DMS114 treated with DMSO at 0.1 percent for 48 hours (cell line): ENCODE measurements around the gene CPE.
A peak's percentile ranks its signal among the peaks of the same experiment; 100 is the strongest.
"Not testable (repeated sequence)": the region's sequence is repeated elsewhere in the genome, so short reads cannot be mapped to it uniquely, and the experiment has no call there.

Experiments
- DNase-seq: peaks from one replicate; lab custom pipeline; 2025; ENCODE audit not compliant: unreplicated experiment; lab: John Stamatoyannopoulos, UW

Gene CPE

DNA sequence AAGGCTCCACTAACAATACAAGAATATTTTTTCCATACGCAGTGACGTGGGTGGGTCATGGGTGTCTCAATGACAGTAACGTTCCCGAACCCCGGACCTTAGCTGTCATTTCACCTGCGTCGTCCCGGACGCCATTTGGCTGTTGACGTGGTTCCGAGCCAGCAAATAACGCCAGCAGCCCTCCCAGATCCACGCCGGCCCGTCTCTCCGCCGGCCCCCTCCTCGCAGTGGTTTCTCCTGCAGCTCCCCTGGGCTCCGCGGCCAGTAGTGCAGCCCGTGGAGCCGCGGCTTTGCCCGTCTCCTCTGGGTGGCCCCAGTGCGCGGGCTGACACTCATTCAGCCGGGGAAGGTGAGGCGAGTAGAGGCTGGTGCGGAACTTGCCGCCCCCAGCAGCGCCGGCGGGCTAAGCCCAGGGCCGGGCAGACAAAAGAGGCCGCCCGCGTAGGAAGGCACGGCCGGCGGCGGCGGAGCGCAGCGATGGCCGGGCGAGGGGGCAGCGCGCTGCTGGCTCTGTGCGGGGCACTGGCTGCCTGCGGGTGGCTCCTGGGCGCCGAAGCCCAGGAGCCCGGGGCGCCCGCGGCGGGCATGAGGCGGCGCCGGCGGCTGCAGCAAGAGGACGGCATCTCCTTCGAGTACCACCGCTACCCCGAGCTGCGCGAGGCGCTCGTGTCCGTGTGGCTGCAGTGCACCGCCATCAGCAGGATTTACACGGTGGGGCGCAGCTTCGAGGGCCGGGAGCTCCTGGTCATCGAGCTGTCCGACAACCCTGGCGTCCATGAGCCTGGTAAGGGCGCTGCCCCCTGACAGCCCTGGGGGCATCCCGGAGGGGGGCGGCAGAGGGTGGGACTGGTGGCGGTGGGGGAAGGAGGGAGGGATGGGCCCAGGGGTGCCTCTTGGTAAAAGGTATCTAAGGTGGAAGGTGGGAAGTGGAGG lies at the start of gene CPE:
Gene CPE (plus strand): TSS at position 264 of the 933 bp plus-strand sequence. CDS start 214 bp downstream, at position 478.
- peak; percentile 67 for DNase-seq

DNA sequence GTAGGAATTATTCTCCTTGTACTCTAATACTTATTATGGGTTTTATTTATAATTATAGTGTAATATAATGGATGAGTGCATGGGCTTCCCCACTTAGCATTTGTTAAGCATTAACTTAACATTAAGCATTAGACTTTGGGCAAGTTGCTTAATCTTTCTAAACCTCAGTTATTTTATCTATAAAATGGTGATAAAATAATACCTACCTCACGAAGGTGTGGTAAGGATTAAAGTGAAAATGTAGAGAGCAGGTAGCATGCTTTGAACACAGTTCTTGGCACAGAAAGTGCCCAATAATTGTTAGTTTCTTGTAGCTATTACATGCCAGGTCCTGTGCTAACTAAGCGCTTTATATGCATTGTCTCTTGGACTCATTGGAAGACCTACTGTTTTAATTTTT lies 48.7 kb upstream of the CPE start:
- no peak for DNase-seq

DNA sequence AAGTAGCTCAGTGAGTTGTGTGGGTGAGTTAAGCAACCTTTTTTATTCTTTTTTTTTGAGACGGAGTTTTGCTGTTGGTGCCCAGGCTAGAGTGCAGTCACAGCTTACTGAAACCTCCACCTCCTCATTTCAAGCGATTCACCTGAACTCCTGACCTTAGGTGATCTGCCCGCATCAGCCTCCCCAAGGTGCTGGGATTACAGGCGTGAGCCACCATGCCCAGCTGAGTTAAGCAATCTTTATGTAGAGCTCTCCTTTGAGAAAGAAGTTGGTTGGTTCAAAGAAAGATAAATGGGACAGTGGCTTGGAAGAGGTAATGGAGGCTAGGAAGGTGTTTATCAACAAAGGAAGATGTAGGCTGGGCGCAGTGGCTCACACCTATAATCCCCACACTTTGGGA lies 48.1 kb upstream of the CPE start:
- DNase-seq: no peak

DNA sequence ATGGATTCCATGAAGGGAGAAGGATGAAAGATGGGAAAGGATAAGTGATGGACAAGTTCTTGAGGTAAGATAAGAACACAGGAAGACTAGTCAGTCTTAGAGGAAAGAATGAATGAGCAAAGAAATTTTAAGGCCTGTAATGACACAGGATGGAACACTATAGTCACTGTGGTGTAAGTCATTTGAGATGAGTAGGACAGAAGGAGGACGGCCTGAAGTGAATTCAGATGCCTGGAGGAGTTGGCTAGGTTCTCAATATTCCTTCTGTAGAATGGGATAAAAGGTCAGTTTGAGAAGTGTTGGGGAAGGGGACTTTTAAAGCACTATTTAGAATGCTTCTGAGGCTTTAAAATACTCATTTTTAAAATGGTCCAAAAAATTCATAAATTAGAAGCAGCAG lies 47.4 kb upstream of the CPE start:
- no peak for DNase-seq

DNA sequence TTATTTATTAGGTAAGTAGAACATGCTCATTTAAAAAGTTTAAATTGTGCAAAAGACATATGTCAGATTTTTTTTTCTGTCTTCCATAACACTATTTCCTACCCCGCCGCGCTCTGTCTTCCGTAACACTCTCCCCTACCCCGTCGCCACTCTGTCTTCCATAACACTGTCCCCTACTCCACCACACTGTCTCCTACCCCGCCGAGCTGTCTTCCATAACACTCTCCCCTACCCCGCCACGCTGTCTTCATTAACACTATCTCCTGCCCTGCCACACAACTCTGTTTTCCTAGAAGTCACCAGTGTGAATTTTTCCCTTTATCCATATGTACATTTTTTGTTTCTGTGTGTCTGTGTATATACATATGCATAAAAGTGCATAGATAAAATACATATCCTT lies 47.0 kb upstream of the CPE start:
- DNase-seq: no peak

DNA sequence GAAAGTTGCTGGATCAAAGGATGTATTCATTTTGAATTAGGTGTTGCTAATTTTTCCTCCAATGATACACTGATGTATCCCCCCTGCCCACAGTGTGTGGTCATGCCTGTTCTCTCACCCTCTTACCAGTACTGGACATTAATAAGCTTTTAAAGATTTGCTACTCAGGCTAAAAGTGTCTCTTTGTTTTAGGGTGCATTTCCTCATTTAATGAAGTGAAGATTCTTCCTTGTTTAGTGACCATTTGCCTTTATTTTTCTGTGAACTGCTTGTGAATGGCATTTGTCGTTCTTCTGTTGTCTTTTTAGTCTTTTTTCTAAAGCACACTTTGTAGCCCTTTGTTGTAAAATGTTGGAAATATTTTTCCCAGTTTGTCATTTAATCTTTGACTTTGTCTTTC lies 46.3 kb upstream of the CPE start:
- no peak for DNase-seq

DNA sequence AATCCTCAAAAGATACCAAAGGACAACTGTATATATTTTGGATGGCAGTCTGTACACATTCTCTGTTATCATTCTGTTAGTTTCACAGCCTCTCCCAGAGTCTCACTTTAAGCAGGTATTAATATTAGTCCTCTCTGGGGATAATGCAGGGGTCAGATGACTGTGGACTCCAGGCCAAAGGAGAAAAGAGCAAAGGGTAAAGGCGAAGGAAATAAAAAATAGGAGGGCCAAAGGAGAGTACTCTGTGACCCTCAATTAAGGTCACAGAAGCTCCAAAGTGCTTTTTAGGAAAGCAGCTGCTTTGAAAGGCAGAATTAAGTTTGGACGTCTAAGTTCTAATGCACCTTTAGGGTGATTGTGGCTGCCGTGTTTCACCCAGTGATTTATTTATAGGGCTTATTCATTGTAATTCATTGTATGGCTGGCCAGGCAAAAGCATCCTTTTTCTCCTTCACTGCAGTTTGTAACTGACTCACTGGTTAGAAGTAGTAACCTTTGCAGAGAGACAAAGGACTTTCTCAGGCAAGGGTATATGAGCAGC lies 43.6 kb upstream of the CPE start:
- DNase-seq: no peak

DNA sequence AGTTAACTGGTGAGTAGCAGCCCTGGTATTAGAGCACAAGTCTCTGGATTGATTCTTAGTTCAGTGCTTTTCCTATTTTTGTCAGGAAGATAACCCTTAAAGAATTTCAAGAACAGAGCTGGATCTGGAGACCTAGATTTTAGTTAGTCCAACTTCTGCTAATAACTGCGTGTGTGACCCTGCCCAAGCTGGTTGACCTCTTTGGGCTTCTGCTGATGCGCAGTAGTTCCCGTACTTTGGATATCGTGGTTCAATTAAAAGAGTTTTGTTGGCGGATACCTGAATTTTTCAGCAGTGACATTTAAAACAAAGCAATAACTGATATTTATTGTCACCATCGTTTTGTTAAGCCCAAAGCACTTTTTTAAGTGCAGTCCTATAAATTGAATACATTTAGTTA lies 42.1 kb upstream of the CPE start:
- no peak for DNase-seq

DNA sequence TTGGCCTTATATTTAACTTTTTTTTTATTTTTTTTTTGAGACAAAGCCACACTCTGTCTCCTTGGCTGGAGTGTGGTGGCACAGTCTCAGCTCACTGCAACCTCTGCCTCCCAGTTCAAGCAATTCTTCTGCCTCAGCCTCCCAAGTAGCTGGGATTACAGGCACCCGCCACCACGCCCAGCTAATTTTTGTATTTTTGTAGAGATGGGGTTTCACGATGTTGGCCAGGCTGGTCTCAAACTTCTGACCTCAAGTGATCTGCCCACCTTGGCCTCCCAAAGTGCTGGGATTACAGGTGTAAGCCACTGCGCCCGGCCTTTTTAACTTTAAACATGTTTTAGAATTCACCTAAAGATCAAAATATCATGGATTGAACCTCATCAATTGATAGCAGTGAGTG lies 36.5 kb upstream of the CPE start:
- DNase-seq: not testable (repeated sequence)

DNA sequence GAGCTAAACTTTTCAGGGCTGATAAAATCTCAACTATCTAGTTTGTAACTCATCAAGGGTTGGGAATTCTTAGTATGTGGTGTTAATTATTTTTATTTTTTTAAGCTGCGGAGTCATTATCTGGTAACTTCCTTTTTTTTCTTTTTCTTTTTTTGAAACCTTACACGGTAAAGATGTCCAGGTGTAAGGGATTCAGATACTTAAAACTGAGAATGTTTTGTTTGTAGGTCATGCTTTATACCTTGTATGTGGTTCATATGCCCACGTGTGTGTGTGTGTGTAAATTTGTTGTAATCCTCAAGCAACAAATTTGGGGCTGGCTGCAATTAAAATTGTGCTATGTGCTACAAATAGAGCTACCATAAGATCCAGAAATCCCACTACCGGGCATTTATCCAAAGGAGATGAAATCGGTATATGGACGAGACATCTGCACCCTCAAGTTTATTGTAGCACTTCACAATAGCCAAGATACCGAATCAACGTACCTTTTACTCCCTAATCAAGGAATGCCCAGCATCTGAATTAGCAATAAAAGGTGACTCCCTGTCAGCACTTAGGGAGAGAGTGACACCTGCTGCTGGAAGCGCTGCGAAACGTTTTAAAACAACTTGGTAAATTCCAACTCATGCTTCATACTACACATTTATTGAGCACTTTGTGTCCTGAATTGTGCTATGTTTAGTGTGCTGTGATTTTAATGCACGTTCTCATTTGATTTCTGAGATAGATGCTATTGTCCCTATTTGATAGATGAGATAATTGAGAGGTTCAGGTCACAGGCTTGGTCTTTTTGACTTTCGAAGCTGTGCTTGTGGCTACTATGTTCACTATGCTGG lies 35.2 kb upstream of the CPE start:
- no peak for DNase-seq

DNA sequence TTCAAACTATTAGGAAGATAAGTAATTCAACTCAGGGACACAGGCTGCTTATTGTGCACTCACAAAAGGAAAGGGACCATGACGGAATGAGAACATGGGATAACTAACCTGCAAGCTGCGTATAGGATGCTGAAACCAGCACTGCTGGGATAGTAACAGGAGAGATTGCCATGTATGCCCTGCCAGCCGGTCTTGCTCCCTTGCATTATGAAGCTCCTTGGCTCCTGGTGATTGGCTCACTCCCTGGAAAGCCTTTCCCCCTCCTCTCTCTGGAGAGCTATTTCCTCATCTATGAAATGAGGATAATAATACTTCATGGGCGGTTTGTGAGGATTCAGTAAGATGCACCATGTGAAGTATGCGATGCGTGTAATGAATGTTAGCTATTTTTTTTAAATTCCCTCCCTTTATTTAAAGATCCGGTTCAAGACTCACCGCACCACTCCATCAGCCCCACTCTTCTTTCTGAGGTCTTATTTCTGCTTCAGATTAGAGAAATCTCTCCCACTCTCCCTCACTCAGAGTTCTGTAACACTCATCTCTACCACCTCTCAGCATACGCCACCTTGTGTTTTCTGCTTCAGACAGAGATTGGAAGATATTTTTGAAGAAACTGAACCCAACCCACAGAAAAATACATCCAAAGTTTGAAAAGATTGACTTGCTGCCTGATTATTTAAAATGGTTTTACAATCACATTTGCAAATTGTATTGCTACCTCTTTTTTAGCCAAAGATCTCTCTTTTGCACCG lies 33.0 kb upstream of the CPE start:
- DNase-seq: peak; percentile 3

DNA sequence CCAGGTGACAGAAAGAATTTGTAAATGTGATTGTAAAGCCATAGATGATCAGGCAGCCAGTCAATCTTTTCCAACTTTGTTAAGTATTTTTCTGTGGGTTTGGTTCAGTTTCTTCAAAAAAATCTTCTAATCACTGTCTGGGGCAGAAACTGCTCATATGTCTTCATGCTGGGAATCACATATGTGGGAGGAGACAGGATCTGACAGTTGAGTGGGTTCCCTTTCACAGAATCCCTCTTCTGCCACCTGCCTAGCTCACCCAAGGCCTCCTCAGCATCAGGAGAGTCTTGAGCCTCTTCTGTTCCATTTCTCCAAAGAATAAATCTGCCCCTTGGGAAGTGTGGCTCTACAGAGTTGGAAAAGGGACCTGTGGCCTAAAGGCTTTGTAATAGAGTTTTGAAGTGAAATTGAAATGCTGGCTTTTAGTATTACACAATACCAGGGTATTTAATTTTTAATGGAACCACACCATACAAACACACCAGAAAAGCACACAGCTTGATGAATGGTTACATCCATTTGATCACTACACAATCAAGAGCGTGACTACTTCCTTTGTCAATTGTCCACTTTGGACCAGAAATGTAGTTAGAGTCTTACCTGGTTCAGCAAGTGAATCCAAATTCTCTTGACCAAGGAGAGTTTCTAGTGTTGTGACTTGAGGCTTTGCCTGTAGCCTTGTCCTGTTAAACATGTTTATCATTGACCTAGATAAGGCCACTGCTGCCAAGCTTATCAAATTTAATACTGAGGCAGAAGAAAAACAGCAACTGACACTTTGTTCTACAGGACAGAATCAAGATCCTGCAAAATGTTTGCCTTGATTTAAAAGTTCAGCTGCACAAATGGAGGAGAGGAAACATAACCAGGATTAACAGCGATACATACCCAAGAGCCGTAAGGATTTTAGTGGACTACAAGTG lies 30.9 kb upstream of the CPE start:
- DNase-seq: no peak

DNA sequence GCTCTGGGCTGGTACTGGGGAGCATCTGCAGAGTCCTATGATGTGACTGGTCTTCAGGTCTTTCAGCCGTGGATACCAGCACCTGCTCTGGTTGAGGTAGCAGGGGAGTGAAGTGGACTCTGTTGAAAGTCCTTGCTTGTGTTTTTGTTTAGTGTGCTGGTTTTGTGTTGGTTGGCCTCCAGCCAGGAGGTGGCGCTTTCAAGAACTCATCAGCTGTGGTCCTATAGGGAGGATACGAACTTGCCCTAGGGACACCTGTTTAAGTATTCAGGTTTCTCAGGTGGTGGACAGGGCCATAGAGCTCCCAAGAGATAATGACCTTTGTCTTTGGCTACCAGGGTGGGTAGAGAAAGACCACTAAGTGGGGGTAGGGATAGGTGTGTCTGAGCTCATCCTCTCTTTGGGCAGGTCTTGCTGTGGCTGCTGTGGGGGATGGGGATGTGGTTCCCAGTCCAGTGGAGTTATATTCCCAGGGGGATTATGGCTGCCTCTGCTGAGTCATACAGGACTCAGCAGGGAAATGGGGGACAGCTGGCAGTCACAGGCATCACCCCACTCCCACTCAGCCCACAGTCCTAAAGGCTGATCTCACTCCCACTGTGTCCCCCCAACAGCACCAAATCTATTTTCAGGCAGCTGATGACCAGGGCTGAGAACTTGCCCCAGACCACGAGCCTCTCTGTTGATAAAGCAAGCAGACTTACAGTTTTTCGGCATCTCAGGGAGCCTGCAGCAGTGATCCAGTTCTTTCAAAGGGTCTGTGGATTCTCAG lies 27.3 kb upstream of the CPE start:
- no peak for DNase-seq

DNA sequence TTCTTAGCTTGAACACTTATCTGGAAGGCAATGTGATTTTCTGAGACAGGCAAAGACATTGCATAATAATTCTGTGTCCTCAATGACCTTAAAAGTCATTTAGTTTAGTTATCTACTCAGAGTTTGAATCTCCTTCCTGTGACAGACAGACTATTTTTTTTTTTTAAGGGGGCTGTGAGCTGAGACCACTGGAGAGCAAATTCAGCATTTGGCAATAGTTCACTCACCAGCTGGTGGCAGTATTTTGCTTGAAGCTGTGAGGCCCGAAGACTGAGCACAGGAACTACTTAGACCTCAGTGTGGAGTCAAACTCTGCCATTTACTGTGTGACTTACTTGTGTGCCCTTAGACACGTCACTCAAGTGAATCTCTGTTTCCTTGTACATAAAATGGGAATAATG lies 22.9 kb upstream of the CPE start:
- DNase-seq: peak; percentile 51

DNA sequence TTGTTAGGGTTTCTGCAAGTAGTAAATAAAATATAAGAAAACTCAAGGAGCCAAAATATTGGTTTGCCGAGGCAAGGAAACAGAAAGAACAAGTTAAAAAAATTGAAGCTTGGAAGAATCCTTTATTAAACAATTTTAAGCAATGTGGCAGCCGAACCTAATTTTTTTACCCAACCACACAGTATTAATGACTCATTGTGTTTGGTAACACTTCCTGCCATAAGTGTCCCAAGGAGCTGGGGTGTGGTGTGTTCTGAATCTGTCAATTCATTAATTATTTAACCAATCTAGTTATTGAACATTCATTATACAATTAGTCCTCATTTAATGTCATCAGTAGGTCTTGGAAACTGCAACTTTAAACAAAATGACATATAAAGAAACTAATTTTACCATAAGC lies 19.3 kb upstream of the CPE start:
- DNase-seq: no peak

DNA sequence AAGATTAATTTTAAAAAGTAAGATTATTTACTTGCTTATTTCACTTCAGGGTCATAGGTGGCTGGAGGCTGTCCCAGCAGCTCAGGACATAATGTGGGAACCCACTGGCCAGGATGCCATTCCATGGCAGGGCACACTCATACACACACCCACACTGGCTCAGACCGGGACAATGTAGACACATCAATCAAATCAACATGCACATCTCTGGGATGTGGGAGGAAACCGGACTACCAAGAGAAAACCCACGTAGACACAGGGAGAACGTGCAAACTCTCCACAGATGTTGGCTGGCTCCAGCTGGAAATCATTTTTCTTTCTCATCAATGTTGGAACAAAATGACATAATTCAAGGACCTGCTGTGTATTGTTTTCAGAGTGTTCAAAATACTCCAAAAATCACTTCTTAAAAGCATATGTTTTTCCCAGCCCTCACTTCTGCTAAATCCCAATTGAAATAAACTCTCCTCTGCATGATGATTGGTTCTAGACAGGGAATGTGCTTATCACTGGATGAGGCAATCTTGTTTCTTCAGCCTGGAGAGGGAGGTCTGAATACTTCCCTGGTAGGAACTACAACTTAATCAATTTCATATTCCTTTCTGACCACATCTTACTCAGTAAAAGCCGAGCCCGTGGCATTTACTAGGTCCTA lies 18.6 kb upstream of the CPE start:
- no peak for DNase-seq

DNA sequence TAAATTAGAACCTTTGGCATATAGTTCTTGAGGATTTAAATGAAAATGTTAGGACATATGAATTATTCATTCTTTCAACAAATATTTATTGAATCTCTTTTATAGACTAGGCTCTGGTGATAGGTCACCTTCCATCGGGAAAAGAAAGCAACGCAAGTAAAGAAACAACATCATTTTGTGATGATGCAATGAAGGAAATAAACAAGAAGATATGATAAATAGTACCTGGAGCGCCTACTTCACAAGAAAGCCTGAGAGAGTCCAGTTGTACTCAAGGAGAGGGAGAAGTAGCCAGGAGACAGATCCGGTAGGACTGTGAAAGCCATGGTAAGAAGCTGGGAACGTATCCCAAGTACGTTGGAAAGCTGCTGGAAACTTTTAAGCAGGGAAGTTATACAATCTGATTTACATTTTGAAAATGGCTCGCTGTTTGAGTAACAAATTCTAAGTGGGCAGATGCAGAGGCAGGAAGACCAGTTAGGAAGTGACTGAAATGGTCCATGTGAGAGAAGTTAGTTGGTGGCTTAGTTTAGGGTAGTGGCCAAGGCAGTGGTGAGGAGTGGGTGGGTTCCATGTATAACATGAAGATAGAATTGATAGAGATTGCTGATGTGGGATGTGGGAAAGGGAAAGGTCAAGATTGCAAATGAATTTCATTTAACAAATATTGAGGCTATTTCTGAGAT lies 17.7 kb upstream of the CPE start:
- no peak for DNase-seq

DNA sequence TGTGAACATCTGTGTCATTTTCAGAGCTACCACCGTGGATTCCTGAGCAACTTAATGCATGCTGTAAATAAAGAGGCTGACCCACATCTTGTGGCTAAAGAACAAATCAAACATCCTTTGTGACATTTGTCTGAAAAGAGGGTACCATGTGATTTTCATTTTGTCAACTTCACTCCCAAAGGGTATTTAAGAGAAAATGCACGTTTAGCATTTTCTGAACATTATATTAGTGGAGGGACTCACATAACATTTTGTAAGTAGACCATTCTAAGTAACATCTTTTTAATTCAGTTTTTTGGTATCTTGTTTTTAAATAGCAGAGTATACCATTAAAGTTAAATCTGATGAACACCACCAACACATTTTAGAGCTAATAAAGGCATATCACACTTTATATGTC lies 17.0 kb upstream of the CPE start:
- DNase-seq: no peak
